Peyer's patch (tissue), 4 donors: ENCODE measurements around the gene KAZN.

ENCODE experiments used
- POLR2A ChIP-seq, 2 donors: fragments of 450-650 bp; IDR thresholded peaks; one replicate each; pipeline ENCODE4 v1.5.1; 2017; ENCODE audit warnings: antibody characterized with exemption in 2 of 2, mild to moderate bottlenecking in 2 of 2, moderate library complexity in 2 of 2
- TF ChIP-seq, protein P1 (sequence below), 6 experiments: fragments of 450-650 bp in 4 of 6; fragments of 200-600 bp in 2 of 6; sonication (generic) in 1 of 6; IDR thresholded peaks; one replicate each; pipeline ENCODE4 v1.5.1; 2017 to 2019; ENCODE audit warnings: antibody characterized with exemption in 6 of 6, mild to moderate bottlenecking in 3 of 6, moderate library complexity in 1 of 6

DNA sequence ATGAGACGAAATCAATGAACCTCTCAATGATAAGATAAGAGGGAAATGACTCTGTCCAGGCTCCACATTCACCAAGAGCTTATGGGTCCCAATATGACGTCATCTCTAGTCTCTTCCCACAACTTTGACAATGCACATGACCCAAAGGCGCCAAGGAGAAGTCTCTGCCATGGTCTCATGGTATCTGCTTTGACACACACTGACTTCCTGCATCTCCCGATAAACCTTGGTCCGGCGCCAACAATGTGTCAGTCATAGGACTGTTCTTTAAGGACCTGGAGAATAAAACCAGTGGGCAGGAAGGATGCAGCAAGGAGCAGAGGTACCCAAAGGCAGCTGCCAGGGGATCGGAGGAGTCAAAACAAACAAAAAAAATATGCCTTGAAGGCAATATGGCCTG, 508.1 kb downstream of the KAZN start:
- TF ChIP-seq, protein P1, sequence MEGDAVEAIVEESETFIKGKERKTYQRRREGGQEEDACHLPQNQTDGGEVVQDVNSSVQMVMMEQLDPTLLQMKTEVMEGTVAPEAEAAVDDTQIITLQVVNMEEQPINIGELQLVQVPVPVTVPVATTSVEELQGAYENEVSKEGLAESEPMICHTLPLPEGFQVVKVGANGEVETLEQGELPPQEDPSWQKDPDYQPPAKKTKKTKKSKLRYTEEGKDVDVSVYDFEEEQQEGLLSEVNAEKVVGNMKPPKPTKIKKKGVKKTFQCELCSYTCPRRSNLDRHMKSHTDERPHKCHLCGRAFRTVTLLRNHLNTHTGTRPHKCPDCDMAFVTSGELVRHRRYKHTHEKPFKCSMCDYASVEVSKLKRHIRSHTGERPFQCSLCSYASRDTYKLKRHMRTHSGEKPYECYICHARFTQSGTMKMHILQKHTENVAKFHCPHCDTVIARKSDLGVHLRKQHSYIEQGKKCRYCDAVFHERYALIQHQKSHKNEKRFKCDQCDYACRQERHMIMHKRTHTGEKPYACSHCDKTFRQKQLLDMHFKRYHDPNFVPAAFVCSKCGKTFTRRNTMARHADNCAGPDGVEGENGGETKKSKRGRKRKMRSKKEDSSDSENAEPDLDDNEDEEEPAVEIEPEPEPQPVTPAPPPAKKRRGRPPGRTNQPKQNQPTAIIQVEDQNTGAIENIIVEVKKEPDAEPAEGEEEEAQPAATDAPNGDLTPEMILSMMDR (IDR thresholded peaks at IDR 0.05), result no peak
- no peak for TF ChIP-seq POLR2A (IDR thresholded peaks at IDR 0.05)
